HCT116 (cell line): ENCODE measurements around the gene MTRR. TPM values are rescaled to one million over a fixed set of nuclear protein-coding genes. Genes with fewer than 3 reads are reported as not detected.

Source experiments
- total RNA-seq: library from RNA; stranded (reverse); gene quantifications from one replicate; pipeline ENCODE4 v1.2.1, GENCODE V29; 2021; ENCODE audit not compliant: unreplicated experiment

The MTRR gene
- total RNA-seq, 1 experiment from 2014 or later = 32.5 TPM

Other genes with a start within 250 kb of the MTRR start
- not detected for gene CFAP90, start 18.0 kb upstream of the MTRR start, total RNA-seq
- gene FASTKD3, start 117 bp upstream of the MTRR start, total RNA-seq = 12.0 TPM